Erythroblast (primary cell): ENCODE measurements around the gene SNAPC2.

Experiments
- GATA1 ChIP-seq: IDR thresholded peaks from 2 replicates; pipeline ENCODE4 v1.6.1; 2011; ENCODE audit warnings: low read depth, mild to moderate bottlenecking, control low read depth, low read length, moderate library complexity
- POLR2A ChIP-seq: IDR thresholded peaks from 2 replicates; pipeline ENCODE4 v1.6.1; 2011; ENCODE audit warnings: mild to moderate bottlenecking, low read length

- TF ChIP-seq POLR2A = no peak
- TF ChIP-seq GATA1 = no peak
Measured at GRCh38 chr19:7919610-7920518, at the start of gene SNAPC2.
